Loucy (cell line): Measurements from ENCODE around the gene MYO3B.

ENCODE experiments used
- H2AFZ ChIP-seq: fragments of 200-600 bp; sonication (generic); 2 replicates; pipeline ENCODE4 v1.6.0; 2016; ENCODE audit warnings: antibody characterized with exemption, mild to moderate bottlenecking, low read length, moderate library complexity
- H3F3A ChIP-seq: fragments of 200-600 bp; 2 replicates; pipeline ENCODE4 v1.6.0; 2016; ENCODE audit warnings: antibody characterized with exemption, low read depth, mild to moderate bottlenecking
- H3K27me3 ChIP-seq: fragments of 200-600 bp; sonication (generic); 2 replicates; pipeline ENCODE4 v1.6.1; 2014; ENCODE audit warnings: low read length, mild to moderate bottlenecking; ENCODE audit not compliant: insufficient read depth, poor library complexity, severe bottlenecking
- H3K36me3 ChIP-seq: fragments of 200-600 bp; sonication (generic); 2 replicates; pipeline ENCODE4 v1.6.1; 2016; ENCODE audit warnings: low read length; ENCODE audit not compliant: insufficient read depth
- H3K4me1 ChIP-seq: fragments of 200-600 bp; sonication (generic); 2 replicates; pipeline ENCODE4 v1.5.1; 2014; ENCODE audit warnings: low read length, mild to moderate bottlenecking; ENCODE audit not compliant: insufficient read depth, poor library complexity, severe bottlenecking
- H3K4me2 ChIP-seq: fragments of 200-600 bp; sonication (generic); 2 replicates; pipeline ENCODE4 v1.6.0; 2014; ENCODE audit warnings: antibody characterized with exemption, low read length, low read depth, mild to moderate bottlenecking; ENCODE audit not compliant: poor library complexity, severe bottlenecking
- H3K4me3 ChIP-seq: fragments of 200-600 bp; sonication (generic); 2 replicates; pipeline ENCODE4 v1.5.1; 2014; ENCODE audit warnings: low read length, mild to moderate bottlenecking, mixed read lengths; ENCODE audit not compliant: poor library complexity, severe bottlenecking
- H3K79me2 ChIP-seq: fragments of 200-600 bp; sonication (generic); 2 replicates; pipeline ENCODE4 v1.6.1; 2014; ENCODE audit warnings: low read length; ENCODE audit not compliant: insufficient read depth
- H3K9ac ChIP-seq: fragments of 200-600 bp; sonication (generic); 2 replicates; pipeline ENCODE4 v1.6.0; 2014; ENCODE audit warnings: mild to moderate bottlenecking, low read depth, low read length, moderate library complexity; ENCODE audit not compliant: poor library complexity, severe bottlenecking
- H3K9me2 ChIP-seq: fragments of 200-600 bp; sonication (generic); replicated peaks from 2 replicates; pipeline ENCODE4 v1.6.1; 2016; ENCODE audit warnings: low read depth, low read length, mixed read lengths
- H3K9me3 ChIP-seq: fragments of 200-600 bp; sonication (generic); 2 replicates; pipeline ENCODE4 v1.6.1; 2014; ENCODE audit warnings: mild to moderate bottlenecking, antibody characterized with exemption, low read length, low read depth; ENCODE audit not compliant: insufficient read depth
- H4K20me1 ChIP-seq: fragments of 200-600 bp; sonication (generic); 2 replicates; pipeline ENCODE4 v1.6.0; 2014; ENCODE audit warnings: antibody characterized with exemption, low read length, mild to moderate bottlenecking; ENCODE audit not compliant: insufficient read depth, poor library complexity, severe bottlenecking
- CTCF ChIP-seq: fragments of 200-600 bp; sonication (generic); conservative IDR thresholded peaks from 2 replicates; pipeline ENCODE4 v1.5.1; 2014; ENCODE audit warnings: mild to moderate bottlenecking, antibody characterized with exemption, low read length
- EZH2phosphoT487 ChIP-seq: fragments of 200-600 bp; IDR thresholded peaks from 2 replicates; pipeline ENCODE4 v1.6.1; 2018; ENCODE audit warnings: antibody characterized with exemption, mild to moderate bottlenecking, moderate library complexity, borderline replicate concordance

The MYO3B gene

DNA sequence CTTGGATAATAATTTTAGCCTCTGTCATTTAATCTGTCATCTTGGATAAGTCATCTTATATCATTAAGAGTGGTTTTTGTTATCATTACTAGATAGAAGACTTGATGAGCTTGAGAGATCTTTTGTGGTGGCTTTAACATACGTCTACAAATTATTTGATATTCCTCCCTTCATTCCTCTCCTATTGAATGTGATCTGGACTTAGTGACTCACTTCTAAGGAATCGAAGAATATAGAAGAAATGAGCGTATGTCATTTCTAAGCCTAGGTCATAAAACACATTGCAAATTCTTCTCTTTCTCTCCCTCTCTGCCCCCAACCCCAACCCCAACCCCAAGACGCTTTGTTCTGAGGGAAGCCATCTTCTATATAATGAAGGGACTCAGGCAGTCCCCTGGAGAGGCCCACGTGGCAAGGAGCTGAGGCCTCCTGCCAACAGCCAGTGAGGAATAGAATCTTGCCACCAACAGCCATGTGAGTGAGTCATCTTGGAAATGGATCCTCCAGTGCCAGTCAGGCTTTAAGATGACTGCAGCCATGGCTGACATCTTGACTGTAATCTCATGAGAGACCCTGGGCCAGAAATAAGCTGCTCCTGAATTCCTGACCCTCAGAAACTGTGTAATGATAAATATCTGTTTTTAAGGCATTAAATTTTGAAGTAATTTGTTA lies 315.6 kb downstream of the MYO3B start:
- Histone ChIP-seq H4K20me1 (no peaks in the 10 kb centered on the region), H3F3A (no peaks in the 10 kb centered on the region), H3K9ac (no peak overlapping the region), H3K9me3 (no peaks in the 10 kb centered on the region), H3K4me1 (no peaks in the 10 kb centered on the region), H3K4me2 (no peak overlapping the region), H3K4me3 (no peak overlapping the region), H3K36me3 (no peaks in the 10 kb centered on the region), H3K9me2 (no peaks in the 10 kb centered on the region), H3K79me2 (no peaks in the 10 kb centered on the region), H2AFZ (no peak overlapping the region), H3K27me3 (peaks cover 57% of the 10 kb centered on the region)
- TF ChIP-seq EZH2phosphoT487, result no peak

GRCh38 chr2:170495896-170496295 lies 317.9 kb downstream of the MYO3B start:
- no peaks in the 10 kb centered on the region for H3K9me3 ChIP-seq
- TF ChIP-seq CTCF (no peak), EZH2phosphoT487 (no peak)
- no peak overlapping the region for H3K4me2 ChIP-seq
- no peaks in the 10 kb centered on the region for H3K79me2 ChIP-seq
- H3F3A ChIP-seq, result no peaks in the 10 kb centered on the region
- peaks cover 78% of the 10 kb centered on the region for H3K27me3 ChIP-seq
- H3K36me3 ChIP-seq, result no peaks in the 10 kb centered on the region
- no peaks in the 10 kb centered on the region for H3K9me2 ChIP-seq
- no peak overlapping the region for H2AFZ ChIP-seq
- H3K4me1 ChIP-seq, result no peaks in the 10 kb centered on the region
- no peak overlapping the region for H3K4me3 ChIP-seq
- H4K20me1 ChIP-seq, result no peaks in the 10 kb centered on the region
- no peak overlapping the region for H3K9ac ChIP-seq

GRCh38 chr2:170498619-170499018 lies 320.7 kb downstream of the MYO3B start:
- no peaks in the 10 kb centered on the region for H3K79me2 ChIP-seq
- H3K9ac ChIP-seq, result no peak overlapping the region
- no peak overlapping the region for H2AFZ ChIP-seq
- H3K4me3 ChIP-seq, result no peak overlapping the region
- no peak for TF ChIP-seq EZH2phosphoT487
- TF ChIP-seq CTCF, result no peak
- H3F3A ChIP-seq, result no peaks in the 10 kb centered on the region
- H3K27me3 ChIP-seq, result peaks cover 88% of the 10 kb centered on the region
- H3K4me2 ChIP-seq, result no peak overlapping the region
- H4K20me1 ChIP-seq, result no peaks in the 10 kb centered on the region
- no peaks in the 10 kb centered on the region for H3K36me3 ChIP-seq
- H3K9me3 ChIP-seq, result no peaks in the 10 kb centered on the region
- H3K4me1 ChIP-seq, result no peaks in the 10 kb centered on the region
- H3K9me2 ChIP-seq, result no peaks in the 10 kb centered on the region

DNA sequence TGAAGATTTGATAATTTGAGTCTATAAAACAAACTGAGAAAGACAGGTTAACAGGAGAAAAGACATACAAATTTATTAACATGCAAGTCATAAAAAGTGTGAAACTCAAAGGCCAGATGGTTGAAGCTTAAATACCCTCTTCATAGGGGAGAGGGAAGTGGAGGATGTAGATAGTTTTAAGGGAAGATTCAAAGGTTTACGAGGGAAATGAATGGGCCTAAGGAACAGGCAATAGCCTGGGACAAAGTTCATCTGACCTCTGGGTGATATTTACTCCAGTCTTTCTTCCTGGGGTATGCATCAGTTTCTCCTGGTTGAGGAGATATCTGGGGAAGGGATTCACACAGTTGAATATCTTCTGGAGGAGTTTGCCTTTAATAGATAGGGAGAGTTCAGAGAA lies 322.2 kb downstream of the MYO3B start:
- Histone ChIP-seq H3K4me1 (no peaks in the 10 kb centered on the region), H3K4me2 (no peak overlapping the region), H2AFZ (no peak overlapping the region), H3K79me2 (no peaks in the 10 kb centered on the region), H4K20me1 (no peaks in the 10 kb centered on the region), H3K36me3 (no peaks in the 10 kb centered on the region), H3K9me3 (no peaks in the 10 kb centered on the region), H3K9ac (no peak overlapping the region), H3K27me3 (peaks cover 89% of the 10 kb centered on the region), H3K9me2 (no peaks in the 10 kb centered on the region), H3K4me3 (no peak overlapping the region), H3F3A (no peaks in the 10 kb centered on the region)
- TF ChIP-seq EZH2phosphoT487 (no peak), CTCF (no peak)
